Stimulated activated CD8-positive, alpha-beta memory T cell treated with anti-CD3 and anti-CD28 coated beads, Interleukin-4, amount 100 ng/mL, for 1 hour (primary cell): ENCODE data around the gene NFS1.
A peak's percentile ranks its signal among the peaks of the same experiment; 100 is the strongest.

Experiments used
- DNase-seq, 2 donors: peaks; one replicate each; pipeline ENCODE4 v3.0.0-alpha.2; 2020; ENCODE audit warnings: low read depth in 2 of 2, low spot score in 1 of 2

Gene NFS1

DNA sequence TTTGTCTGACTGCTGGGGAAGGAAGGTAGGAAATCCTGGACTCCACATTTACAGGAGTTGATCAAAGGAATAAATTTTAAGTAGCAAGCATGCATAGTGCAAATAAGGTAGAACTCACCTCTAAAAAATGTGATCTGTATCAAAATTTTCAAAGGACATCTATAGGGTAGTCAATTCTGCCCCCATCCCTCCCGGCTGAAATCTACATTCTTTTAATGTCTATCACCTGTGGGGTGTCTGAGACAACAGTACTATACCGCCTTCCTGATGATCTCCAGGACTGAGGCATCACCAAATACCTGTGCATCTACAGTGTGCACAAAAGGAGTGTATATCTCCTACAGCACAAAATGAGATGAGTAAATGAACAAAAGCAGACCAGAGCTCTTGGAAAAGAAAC, 54.3 kb downstream of the NFS1 start:
- no peak for DNase-seq

DNA sequence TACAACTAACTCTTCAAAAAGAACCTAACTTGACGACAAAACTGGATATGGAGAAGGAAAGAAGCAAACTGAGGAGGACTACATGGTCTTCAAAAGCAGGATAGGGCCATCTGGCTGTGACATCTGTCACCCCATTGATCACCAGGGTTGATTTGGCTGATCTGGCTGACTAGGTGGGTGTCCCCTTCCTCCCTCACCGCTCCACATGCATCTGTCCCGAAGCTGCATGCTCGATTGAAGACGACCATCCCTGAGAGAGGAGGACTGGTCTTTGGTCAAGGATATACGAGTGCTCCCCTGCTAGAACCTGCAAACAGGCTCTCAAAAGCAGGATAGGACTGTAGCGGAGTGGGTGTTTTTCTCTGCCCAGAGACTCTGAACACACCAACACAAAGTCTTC, 56.1 kb downstream of the NFS1 start:
- DNase-seq: no peak

GRCh38 chr20:35641743-35642142, 57.4 kb downstream of the NFS1 start:
- no peak for DNase-seq

DNA sequence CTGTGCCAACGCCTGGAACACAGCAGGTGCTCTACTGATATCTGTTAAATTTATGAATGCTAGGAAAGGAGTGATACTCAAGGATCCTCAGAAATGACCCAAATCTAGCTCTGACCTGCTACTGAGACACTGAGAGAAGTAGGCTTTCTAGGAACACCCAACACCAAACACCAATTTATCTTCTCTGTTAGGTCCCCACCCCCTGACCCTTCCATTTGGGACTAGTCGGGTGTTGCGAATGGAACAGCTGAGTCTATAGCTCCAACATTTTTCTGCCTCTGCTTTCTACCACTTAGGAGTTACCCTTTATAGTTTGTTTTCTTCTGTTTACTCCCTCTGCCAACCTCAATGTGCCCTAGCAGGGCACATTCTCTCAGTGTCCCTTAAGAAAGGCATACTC, 58.4 kb downstream of the NFS1 start:
- DNase-seq: no peak

DNA sequence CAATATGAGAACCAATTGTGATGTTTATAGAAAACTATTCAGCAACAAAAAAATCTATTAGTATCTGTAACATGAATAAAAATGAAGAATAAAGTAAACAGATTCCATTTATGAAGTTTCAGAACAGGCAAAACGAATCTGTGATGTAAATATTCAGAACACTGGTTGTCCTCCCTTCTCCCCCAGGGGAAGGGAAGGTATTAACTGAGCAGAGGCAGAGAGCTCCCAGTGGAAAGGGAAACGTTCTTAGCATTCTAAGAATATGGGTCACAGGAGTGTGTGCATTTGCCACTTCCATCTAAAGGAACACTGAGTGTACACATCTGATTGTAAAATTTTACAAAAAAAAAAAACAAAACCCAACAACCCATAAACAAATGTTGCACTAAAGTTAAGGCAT, 60.4 kb downstream of the NFS1 start:
- no peak for DNase-seq

- DNase-seq: no peak
These were observed 61.9 kb downstream of the NFS1 start for GRCh38 chr20:35637276-35637675.

DNA sequence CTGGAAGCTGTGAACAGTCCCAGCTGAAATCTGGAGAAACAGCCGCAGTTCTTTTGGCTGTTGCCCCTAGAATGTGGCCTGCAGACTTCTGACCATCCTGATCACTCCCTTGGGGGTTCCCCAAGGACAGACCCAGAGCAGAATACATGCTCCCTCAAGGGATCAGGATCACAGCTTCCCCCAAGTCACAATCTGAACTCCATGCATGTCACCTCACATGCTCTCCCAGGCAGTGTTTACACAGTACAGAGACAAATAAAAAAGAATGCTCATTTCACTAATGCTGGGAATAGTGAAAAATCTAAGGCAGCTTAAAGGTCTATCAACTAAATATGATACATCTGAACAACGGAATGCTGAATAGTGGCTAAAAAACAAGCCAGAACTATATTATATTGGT, 63.1 kb downstream of the NFS1 start:
- DNase-seq: no peak

DNA sequence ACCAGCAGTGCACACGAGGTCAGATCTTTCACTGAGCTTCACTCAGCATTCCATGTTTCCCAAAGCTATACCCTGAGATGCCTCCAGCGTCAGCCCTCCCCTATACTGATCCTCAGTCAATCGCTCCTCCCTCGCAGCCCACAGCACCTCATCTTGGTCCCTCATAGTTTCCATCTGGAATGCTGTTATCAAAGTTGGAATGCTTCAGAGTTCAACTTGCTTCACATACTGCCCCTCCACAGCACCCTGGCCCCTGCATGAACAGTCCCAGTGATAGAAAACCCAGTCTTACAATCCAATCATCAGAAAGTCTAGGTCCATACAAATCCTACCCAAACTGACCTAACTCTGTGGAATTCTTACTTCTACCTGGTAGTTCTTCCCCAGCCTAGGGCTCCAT, 63.5 kb downstream of the NFS1 start:
- DNase-seq: no peak

DNA sequence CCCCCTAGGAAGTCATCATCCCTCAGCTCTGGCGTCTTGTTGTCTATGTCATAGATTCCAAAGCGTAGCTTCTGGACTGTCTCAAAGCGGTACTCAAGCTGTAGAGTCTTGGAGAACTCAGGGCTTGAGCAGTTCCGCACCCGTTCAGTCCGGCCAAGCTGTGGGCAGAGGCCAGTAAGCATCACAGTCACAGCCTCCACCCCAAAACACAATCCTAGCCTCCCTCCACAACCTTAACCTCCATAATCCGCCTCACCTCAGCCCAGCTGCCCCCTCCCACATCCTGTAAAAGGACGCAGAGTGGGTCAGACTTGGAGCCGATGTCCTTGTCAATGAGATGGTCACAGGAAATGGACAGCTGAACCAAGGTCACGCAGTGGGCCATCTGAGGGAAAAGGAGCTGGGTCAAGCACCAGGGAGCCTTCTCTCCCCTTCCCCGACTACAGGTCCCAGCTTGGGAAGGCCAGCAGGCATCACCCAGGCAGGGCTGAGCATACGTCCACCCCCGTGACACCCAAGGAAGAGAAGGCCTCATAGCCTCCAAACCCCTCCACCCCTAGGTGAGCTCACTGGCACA, 66.5 kb downstream of the NFS1 start:
- no peak for DNase-seq

GRCh38 chr20:35630636-35631035, 68.5 kb downstream of the NFS1 start:
- no peak for DNase-seq

DNA sequence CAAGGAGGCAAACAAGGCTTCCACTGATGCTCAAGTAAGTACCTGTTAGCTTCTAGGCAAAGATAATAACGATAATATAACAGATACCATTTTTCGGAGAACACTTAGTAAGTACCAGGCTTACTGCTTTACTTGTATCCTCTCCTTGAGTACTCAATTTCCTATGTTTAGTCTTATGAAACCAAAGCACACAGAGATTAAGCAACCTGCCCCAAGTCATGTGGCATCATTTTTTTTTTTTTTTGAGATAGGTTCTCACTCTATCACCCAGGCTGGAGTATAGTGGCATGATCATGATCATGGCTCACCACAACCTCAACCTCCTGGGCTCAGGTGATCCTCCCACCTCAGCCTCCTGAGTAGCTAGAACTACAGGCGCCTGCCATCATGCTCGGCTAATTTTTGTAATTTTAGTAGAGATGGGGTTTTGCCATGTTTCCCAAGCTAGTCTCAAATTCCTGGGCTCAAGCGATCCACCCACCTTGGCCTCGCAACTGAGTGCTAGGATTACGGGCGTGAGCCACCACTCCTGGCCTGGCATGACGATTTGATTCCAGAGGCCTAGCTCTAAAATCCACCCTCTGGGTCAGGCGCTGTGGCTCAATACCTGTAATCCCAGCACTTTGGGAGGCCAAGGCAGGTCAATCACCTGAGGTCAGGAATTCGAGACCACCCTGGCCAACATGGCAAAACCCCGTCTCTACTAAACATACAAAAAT, 69.6 kb downstream of the NFS1 start:
- no peak for DNase-seq

GRCh38 chr20:35627121-35627520, 72.0 kb downstream of the NFS1 start:
- no peak for DNase-seq

DNA sequence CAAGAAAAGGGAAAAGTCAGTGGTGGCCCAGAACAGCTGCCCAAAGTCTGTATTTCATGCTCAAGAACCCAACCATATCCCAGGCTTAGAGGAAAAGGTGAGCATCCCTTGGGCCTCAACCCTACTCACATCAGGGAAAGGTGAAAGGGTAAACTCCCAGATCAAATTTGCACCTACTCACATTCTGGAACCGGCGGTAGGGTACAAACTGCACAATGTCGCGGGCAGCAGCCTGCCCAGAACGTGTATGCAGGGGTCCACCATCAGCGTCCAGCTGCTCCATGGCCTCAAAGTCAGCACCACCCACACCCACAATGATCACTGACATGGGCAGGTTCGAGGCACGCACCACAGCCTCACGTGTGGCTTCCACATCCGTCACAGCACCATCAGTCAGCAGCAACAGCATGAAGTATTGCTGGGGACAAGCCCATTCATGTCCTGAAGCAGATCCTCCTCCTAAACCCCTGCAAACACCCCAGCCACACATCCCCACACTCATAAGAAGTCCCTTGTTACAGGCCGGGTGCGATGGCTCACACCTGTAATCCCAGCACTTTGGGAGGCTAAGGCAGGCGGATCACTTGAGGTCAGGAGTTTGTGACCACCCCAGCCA, 72.7 kb downstream of the NFS1 start:
- no peak for DNase-seq

GRCh38 chr20:35625584-35626385, 73.4 kb downstream of the NFS1 start:
- DNase-seq: no peak

DNA sequence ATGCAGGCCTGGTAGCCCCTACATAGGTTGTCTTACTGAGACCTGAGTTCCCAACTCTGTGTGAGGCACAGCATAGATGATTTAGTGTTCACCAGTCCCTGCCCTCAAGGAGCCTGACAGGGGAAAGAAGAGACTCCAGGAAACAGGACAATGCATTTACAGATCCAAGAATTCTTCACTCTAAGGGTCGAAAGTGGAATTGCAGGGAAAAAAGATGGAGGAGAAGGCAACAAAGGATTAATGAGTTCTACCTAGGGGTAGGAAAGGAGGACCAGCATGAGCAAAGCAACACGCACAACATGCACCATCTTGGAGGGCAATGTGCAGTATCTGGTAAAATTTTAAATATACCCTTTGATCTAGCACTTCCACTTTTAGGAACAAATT, 77.6 kb downstream of the NFS1 start:
- no peak for DNase-seq

- no peak for DNase-seq
These were observed 78.2 kb downstream of the NFS1 start for GRCh38 chr20:35620818-35621559.

GRCh38 chr20:35619196-35620095, 79.7 kb downstream of the NFS1 start:
- peak; percentile 38 to 56 for DNase-seq

DNA sequence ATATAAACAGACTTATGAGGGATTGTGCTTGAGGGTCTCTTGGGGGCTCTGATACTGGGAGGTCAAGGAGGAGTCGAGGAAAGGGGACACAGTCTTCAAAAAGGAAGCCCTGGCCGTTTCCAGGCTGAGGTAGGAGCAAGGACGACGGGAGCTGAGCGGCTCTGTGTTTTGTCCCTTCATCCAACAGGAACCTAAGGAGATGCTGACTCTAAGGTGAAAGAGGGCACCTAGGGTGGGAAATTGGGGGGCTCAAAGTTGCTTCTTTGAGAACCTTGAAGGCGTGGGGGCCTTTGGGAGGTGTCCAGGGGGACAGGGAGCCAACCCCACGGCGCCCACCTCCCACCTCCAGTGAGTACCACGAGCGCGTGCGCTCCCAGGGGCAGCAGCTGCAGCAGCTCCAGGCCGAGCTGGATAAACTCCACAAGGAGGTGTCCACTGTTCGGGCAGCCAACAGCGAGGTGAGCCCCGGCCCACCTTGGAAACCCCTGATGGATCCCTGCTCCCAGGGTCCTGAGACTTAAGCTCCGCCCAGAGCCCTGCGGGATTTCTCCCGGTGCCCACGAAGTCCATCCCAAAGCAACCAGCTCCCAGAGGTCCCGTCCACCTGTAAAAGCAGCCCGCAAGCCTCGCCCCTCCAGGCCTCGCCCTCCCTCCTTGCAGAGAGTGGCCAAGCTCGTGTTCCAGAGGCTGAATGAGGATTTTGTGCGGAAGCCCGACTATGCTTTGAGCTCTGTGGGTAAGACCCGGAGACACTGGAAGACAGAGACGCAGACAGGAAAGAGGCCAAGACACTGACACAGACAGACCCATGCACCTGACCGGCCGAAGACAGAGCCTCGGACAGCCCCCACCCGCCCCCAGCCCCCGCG, 80.7 kb downstream of the NFS1 start:
- DNase-seq: no peak
